H9 (cell line): ENCODE data around the gene PI3. TPM values are rescaled to one million over a fixed set of nuclear protein-coding genes. Genes with fewer than 3 reads are reported as not detected.

Source experiments
- DNase-seq: peaks from one replicate; pipeline ENCODE4 v3.0.0-alpha.2; 2017
- H2AFZ ChIP-seq: one replicate; pipeline ENCODE4 v1.6.1; 2013; ENCODE audit warnings: mild to moderate bottlenecking, low read length, control low read depth, moderate library complexity
- H2AK5ac ChIP-seq: 2 replicates; pipeline ENCODE4 v1.6.1; 2013; ENCODE audit warnings: low read length, control low read depth, mixed read lengths; ENCODE audit not compliant: insufficient read length
- H2BK120ac ChIP-seq: one replicate; pipeline ENCODE4 v1.6.1; 2013; ENCODE audit warnings: low read depth, mild to moderate bottlenecking, low read length, control low read depth, inconsistent platforms; ENCODE audit not compliant: poor library complexity, severe bottlenecking
- H2BK12ac ChIP-seq: 2 replicates; pipeline ENCODE4 v1.6.1; 2013; ENCODE audit warnings: low read length, control low read depth, mixed read lengths, low read depth; ENCODE audit not compliant: insufficient read length
- H2BK15ac ChIP-seq: 2 replicates; pipeline ENCODE4 v1.6.1; 2013; ENCODE audit warnings: low read depth, low read length, control low read depth
- H2BK20ac ChIP-seq: one replicate; pipeline ENCODE4 v1.6.1; 2013; ENCODE audit warnings: low read depth, mild to moderate bottlenecking, low read length, control low read depth, inconsistent platforms; ENCODE audit not compliant: poor library complexity, severe bottlenecking
- H2BK5ac ChIP-seq: 2 replicates; pipeline ENCODE4 v1.6.1; 2013; ENCODE audit warnings: low read length, control low read depth, mixed read lengths; ENCODE audit not compliant: insufficient read length
- H3K14ac ChIP-seq: 2 replicates; pipeline ENCODE4 v1.6.1; 2013; ENCODE audit warnings: low read length, control low read depth; ENCODE audit not compliant: insufficient read depth
- H3K18ac ChIP-seq: 2 replicates; pipeline ENCODE4 v1.6.1; 2013; ENCODE audit warnings: low read depth, mild to moderate bottlenecking, mixed read lengths, low read length, control low read depth; ENCODE audit not compliant: insufficient read length
- H3K23ac ChIP-seq: 2 replicates; pipeline ENCODE4 v1.6.1; 2013; ENCODE audit warnings: low read length, control low read depth, mixed read lengths, low read depth; ENCODE audit not compliant: insufficient read length
- H3K23me2 ChIP-seq: 2 replicates; pipeline ENCODE4 v1.6.1; 2013; ENCODE audit warnings: low read depth, mild to moderate bottlenecking, mixed read lengths, low read length, control low read depth; ENCODE audit not compliant: insufficient read length, poor library complexity, severe bottlenecking
- H3K27ac ChIP-seq: 2 replicates; pipeline ENCODE4 v1.5.1; 2013; ENCODE audit warnings: low read length, control low read depth, mixed read lengths, low read depth; ENCODE audit not compliant: insufficient read length
- H3K27me3 ChIP-seq: 2 replicates; pipeline ENCODE4 v1.6.1; 2013; ENCODE audit warnings: low read length, control low read depth, inconsistent platforms; ENCODE audit not compliant: insufficient read depth
- H3K4ac ChIP-seq: 2 replicates; pipeline ENCODE4 v1.6.1; 2013; ENCODE audit warnings: low read depth, mild to moderate bottlenecking, control low read depth, inconsistent platforms, low read length, moderate library complexity
- H3K4me1 ChIP-seq: 2 replicates; pipeline ENCODE4 v1.6.1; 2013; ENCODE audit warnings: low read length, control low read depth, inconsistent platforms; ENCODE audit not compliant: insufficient read depth
- H3K4me2 ChIP-seq: 2 replicates; pipeline ENCODE4 v1.6.1; 2013; ENCODE audit warnings: low read length, control low read depth, mixed read lengths; ENCODE audit not compliant: insufficient read length, insufficient read depth
- H3K56ac ChIP-seq: 2 replicates; pipeline ENCODE4 v1.6.1; 2013; ENCODE audit warnings: low read depth, mild to moderate bottlenecking, mixed read lengths, low read length, control low read depth; ENCODE audit not compliant: insufficient read length
- H3K79me1 ChIP-seq: 2 replicates; pipeline ENCODE4 v1.6.1; 2013; ENCODE audit warnings: low read depth, mild to moderate bottlenecking, moderate library complexity, low read length, control low read depth, inconsistent platforms; ENCODE audit not compliant: insufficient read depth, poor library complexity, severe bottlenecking
- H3K79me2 ChIP-seq: 2 replicates; pipeline ENCODE4 v1.6.1; 2013; ENCODE audit warnings: low read length, control low read depth, inconsistent platforms; ENCODE audit not compliant: insufficient read depth
- H3K9ac ChIP-seq: 2 replicates; pipeline ENCODE4 v1.6.1; 2013; ENCODE audit warnings: low read length, control low read depth, mixed read lengths; ENCODE audit not compliant: insufficient read length; ENCODE audit errors: extremely low read depth
- H3K9me3 ChIP-seq: one replicate; pipeline ENCODE4 v1.6.1; 2013; ENCODE audit warnings: low read depth, low read length, inconsistent platforms; ENCODE audit not compliant: control insufficient read depth
- H3T11ph ChIP-seq: one replicate; pipeline ENCODE4 v1.6.1; 2013; ENCODE audit warnings: mild to moderate bottlenecking, low read length, control low read depth, inconsistent platforms
- H4K20me1 ChIP-seq: one replicate; pipeline ENCODE4 v1.6.1; 2013; ENCODE audit not compliant: control insufficient read depth, insufficient read length, insufficient read depth
- H4K5ac ChIP-seq: 2 replicates; pipeline ENCODE4 v1.6.1; 2013; ENCODE audit warnings: low read depth, mild to moderate bottlenecking, mixed read lengths, low read length, control low read depth; ENCODE audit not compliant: insufficient read length
- H4K8ac ChIP-seq: replicated peaks from 2 replicates; pipeline ENCODE4 v1.6.1; 2013; ENCODE audit warnings: low read length, control low read depth, mixed read lengths, low read depth; ENCODE audit not compliant: insufficient read length
- H4K91ac ChIP-seq: 2 replicates; pipeline ENCODE4 v1.6.1; 2013; ENCODE audit warnings: low read depth, mild to moderate bottlenecking, moderate library complexity, mixed read lengths, low read length, control low read depth; ENCODE audit not compliant: insufficient read length
- H3K27ac Mint-ChIP-seq, 3 experiments: 2 replicates in 2 of 3; 3 replicates in 1 of 3; pipeline ENCODE4 v1.8.0; 2020 to 2021; ENCODE audit warnings: mixed read lengths in 3 of 3, mild to moderate bottlenecking in 1 of 3, moderate library complexity in 1 of 3
- H3K27me3 Mint-ChIP-seq: 2 replicates; pipeline ENCODE4 v1.8.0; 2021; ENCODE audit warnings: low read depth, mild to moderate bottlenecking, moderate library complexity, mixed read lengths
- H3K36me3 Mint-ChIP-seq, 3 experiments: 2 replicates in 2 of 3; 3 replicates in 1 of 3; pipeline ENCODE4 v1.8.0; 2020 to 2021; ENCODE audit warnings: low read depth in 3 of 3, mixed read lengths in 3 of 3; ENCODE audit not compliant: insufficient read depth in 1 of 3
- H3K4me1 Mint-ChIP-seq, 2 experiments: 2 replicates each; pipeline ENCODE4 v1.8.0; 2020; ENCODE audit warnings: mixed read lengths in 2 of 2
- H3K4me3 Mint-ChIP-seq, 2 experiments: 2 replicates in 1 of 2; 3 replicates in 1 of 2; pipeline ENCODE4 v1.8.0; 2020 to 2021; ENCODE audit warnings: mild to moderate bottlenecking in 2 of 2, mixed read lengths in 2 of 2, moderate library complexity in 1 of 2
- H3K9me3 Mint-ChIP-seq, 2 experiments: 2 replicates in 1 of 2; 3 replicates in 1 of 2; pipeline ENCODE4 v1.8.0; 2020; ENCODE audit warnings: mild to moderate bottlenecking in 2 of 2, mixed read lengths in 2 of 2, moderate library complexity in 1 of 2
- CTCF ChIP-seq: fragments of 200-600 bp; sonication (generic); conservative IDR thresholded peaks from 3 replicates; pipeline ENCODE4 v1.8.0; 2021; ENCODE audit warnings: antibody characterized with exemption, mild to moderate bottlenecking
- WGBS: extraction: QIAGEN DNeasy Blood & Tissue Kit; methylation state at CpG from one replicate; pipeline ENCODE4 v1.1.7; 2013; ENCODE audit warnings: missing lambda C conversion rate, low lambda C conversion rate, mixed read lengths; ENCODE audit not compliant: insufficient read length; ENCODE audit errors: extremely low coverage; 5-methylcytosine and 5-hydroxymethylcytosine counted together
- total RNA-seq: library from RNA; stranded (reverse); gene quantifications from 2 replicates; pipeline ENCODE4 v1.2.1, GENCODE V29; 2021

PI3 gene
- total RNA-seq, 1 experiment from 2014 or later: not detected

- Histone ChIP-seq H4K8ac (no peak overlapping the region), H2BK12ac (no peak overlapping the region), H4K5ac (no peak overlapping the region), H3K79me1 (no peaks in the 10 kb centered on the region), H3K4me2 (no peak overlapping the region), H3K18ac (no peak overlapping the region), H3K56ac (no peak overlapping the region), H3K9ac (no peak overlapping the region), H2BK20ac (no peak overlapping the region), H3T11ph (no peak overlapping the region), H3K9me3 (no peaks in the 10 kb centered on the region), H2BK5ac (no peak overlapping the region), H2AK5ac (no peak overlapping the region), H3K79me2 (no peaks in the 10 kb centered on the region), H3K27ac (no peak overlapping the region), H2BK15ac (no peak overlapping the region), H4K20me1 (no peaks in the 10 kb centered on the region), H3K23ac (no peak overlapping the region), H4K91ac (no peak overlapping the region), H2BK120ac (no peak overlapping the region), H3K27me3 (no peaks in the 10 kb centered on the region), H3K4ac (no peak overlapping the region), H3K4me1 (no peaks in the 10 kb centered on the region), H3K23me2 (no peaks in the 10 kb centered on the region), H2AFZ (no peak overlapping the region), H3K14ac (no peak overlapping the region)
- peaks cover 7% of the 10 kb centered on the region for H3K27me3 Mint-ChIP-seq
- no CpG with 5 or more reads among the region's 2 CpGs for WGBS
- TF ChIP-seq CTCF: no peak
- H3K9me3 Mint-ChIP-seq: peaks cover 11 to 25% of the 10 kb centered on the region in 2 experiments
- no peak overlapping the region for H3K27ac Mint-ChIP-seq
- H3K4me3 Mint-ChIP-seq: no peak overlapping the region
- H3K4me1 Mint-ChIP-seq: no peaks in the 10 kb centered on the region
- no peak for DNase-seq
- H3K36me3 Mint-ChIP-seq: no peaks in the 10 kb centered on the region; a peak in 1 of 7 replicates
Measured at GRCh38 chr20:45156713-45157112, 18.0 kb upstream of the PI3 start.
